Transverse colon (tissue), 4 donors: ENCODE results near the gene PEX11A. TPM values are rescaled to one million over a fixed set of nuclear protein-coding genes. Genes with fewer than 3 reads are reported as not detected.

ENCODE experiments used
- DNase-seq: peaks from one replicate; pipeline ENCODE4 v3.0.0-alpha.2; 2019
- H3K27ac ChIP-seq, 4 donors: fragments of 200-600 bp; sonication (generic); 2 replicates each; pipeline ENCODE4 v1.5.1; 2016 to 2018; ENCODE audit warnings: inconsistent platforms in 4 of 4
- H3K27me3 ChIP-seq: fragments of 200-600 bp; sonication (generic); 2 replicates; pipeline ENCODE4 v1.5.1; 2017; ENCODE audit warnings: inconsistent platforms
- H3K36me3 ChIP-seq, 4 donors: fragments of 200-600 bp; sonication (generic); 2 replicates each; pipeline ENCODE4 v1.5.1; 2017 to 2019; ENCODE audit warnings: inconsistent platforms in 4 of 4
- H3K4me1 ChIP-seq, 4 donors: fragments of 200-600 bp; sonication (generic); 2 replicates each; pipeline ENCODE4 v1.5.1; 2017 to 2020; ENCODE audit warnings: inconsistent platforms in 4 of 4
- H3K4me3 ChIP-seq, 4 donors: fragments of 200-600 bp; sonication (generic); 1 replicate in 1 of 4; 2 replicates in 3 of 4; pipeline versions ENCODE4 v1.5.1 to v1.6.1; 2017 to 2019; ENCODE audit warnings: inconsistent platforms in 4 of 4
- H3K9me3 ChIP-seq, 2 donors: fragments of 200-600 bp; sonication (generic); 2 replicates each; pipeline ENCODE4 v1.5.1; 2017 to 2019; ENCODE audit warnings: inconsistent platforms in 2 of 2
- EP300 ChIP-seq: sonication (generic); formaldehyde crosslinking; IDR thresholded peaks from one replicate; pipeline ENCODE4 v1.6.1; 2017; ENCODE audit warnings: antibody characterized with exemption, low read depth
- POLR2A ChIP-seq: fragments of 450-650 bp; IDR thresholded peaks from one replicate; pipeline ENCODE4 v1.6.1; 2016; ENCODE audit warnings: antibody characterized with exemption, mild to moderate bottlenecking, moderate library complexity
- POLR2AphosphoS5 ChIP-seq, 3 donors: sonication (generic); formaldehyde crosslinking; IDR thresholded peaks; one replicate each; pipeline ENCODE4 v1.6.1; 2016; ENCODE audit warnings: antibody characterized with exemption in 3 of 3
- WGBS, 2 donors: methylation state at CpG; one replicate each; pipeline ENCODE4 v1.1.5; 2018; ENCODE audit warnings: low coverage in 1 of 2; 5-methylcytosine and 5-hydroxymethylcytosine counted together
- in situ Hi-C, 4 donors: fragments of 200-750 bp; cut with MboI; loops; one replicate each; pipeline versions ENCODE4 v1.15.0 to v1.15.1; 2017; ENCODE audit warnings: low sequenced_read_pairs in 3 of 4, low pct_ligation_motif_present in 1 of 4, low pct_unique_long_range_greater_than_20kb in 1 of 4
- intact Hi-C: fragments of 100-400 bp; cut with DNase I; formaldehyde crosslinking; loops from one replicate; pipeline ENCODE4 v1.15.1; 2023; ENCODE audit warnings: low total_unique reads
- small RNA-seq, 4 donors: library from RNA; depleted of rRNA; stranded (forward); fragments of <200 nt; gene quantifications; one replicate each; pipeline ENCODE3, GENCODE V24; 2016
- total RNA-seq, 4 donors: library from RNA; depleted of rRNA; stranded (reverse); fragments of >200 nt; gene quantifications; one replicate each; pipeline ENCODE4 v1.1.0, GENCODE V29; 2016
- TF ChIP-seq, protein P1 (sequence below), 5 experiments: fragments of 200-600 bp in 3 of 5; fragments of 450-650 bp in 2 of 5; sonication (generic) in 3 of 5; IDR thresholded peaks; 1 replicate in 2 of 5; 2 replicates in 3 of 5; pipeline ENCODE4 v1.5.1; 2016 to 2017; ENCODE audit warnings: antibody characterized with exemption in 5 of 5, inconsistent platforms in 3 of 5, mild to moderate bottlenecking in 2 of 5, moderate library complexity in 1 of 5

PEX11A gene
- total RNA-seq, 4 donors from 2014 or later, result 6.8 to 113 (median 40.6) TPM

DNA sequence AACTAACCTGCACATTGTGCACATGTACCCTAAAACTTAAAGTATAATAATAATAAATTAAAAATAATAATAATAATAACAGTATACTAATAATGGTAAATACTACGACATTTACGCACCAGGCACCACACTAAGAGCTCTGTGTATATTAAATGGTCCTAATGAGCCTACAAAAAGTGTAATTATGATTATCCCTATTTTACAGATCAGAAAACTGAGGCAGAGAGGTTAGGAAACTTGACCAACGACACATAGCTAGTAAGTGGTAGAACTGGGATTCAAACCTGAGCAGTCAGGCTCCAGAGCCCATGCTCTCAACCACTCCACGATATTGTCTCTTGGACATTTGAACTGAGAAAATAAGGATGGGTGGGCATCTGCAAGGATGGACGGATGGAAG lies 50.3 kb downstream of the PEX11A start:
- no peaks in the 10 kb centered on the region for H3K9me3 ChIP-seq
- in situ Hi-C loops, result no loop called here
- DNase-seq, result no peak
- no peaks in the 10 kb centered on the region for H3K4me1 ChIP-seq
- no peaks in the 10 kb centered on the region for H3K36me3 ChIP-seq
- intact Hi-C loops, result no loop called here
- H3K27me3 ChIP-seq, result no peaks in the 10 kb centered on the region
- no peak overlapping the region for H3K4me3 ChIP-seq
- no peak overlapping the region for H3K27ac ChIP-seq
- TF ChIP-seq, protein P1, sequence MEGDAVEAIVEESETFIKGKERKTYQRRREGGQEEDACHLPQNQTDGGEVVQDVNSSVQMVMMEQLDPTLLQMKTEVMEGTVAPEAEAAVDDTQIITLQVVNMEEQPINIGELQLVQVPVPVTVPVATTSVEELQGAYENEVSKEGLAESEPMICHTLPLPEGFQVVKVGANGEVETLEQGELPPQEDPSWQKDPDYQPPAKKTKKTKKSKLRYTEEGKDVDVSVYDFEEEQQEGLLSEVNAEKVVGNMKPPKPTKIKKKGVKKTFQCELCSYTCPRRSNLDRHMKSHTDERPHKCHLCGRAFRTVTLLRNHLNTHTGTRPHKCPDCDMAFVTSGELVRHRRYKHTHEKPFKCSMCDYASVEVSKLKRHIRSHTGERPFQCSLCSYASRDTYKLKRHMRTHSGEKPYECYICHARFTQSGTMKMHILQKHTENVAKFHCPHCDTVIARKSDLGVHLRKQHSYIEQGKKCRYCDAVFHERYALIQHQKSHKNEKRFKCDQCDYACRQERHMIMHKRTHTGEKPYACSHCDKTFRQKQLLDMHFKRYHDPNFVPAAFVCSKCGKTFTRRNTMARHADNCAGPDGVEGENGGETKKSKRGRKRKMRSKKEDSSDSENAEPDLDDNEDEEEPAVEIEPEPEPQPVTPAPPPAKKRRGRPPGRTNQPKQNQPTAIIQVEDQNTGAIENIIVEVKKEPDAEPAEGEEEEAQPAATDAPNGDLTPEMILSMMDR (IDR thresholded peaks at IDR 0.05), result no peak
- TF ChIP-seq POLR2A (no peak), POLR2AphosphoS5 (IDR thresholded peaks at IDR 0.05) (no peak), EP300 (no peak)
- WGBS, 2 donors, result 90 to 96% methylated on average over 4 to 5 of the region's 5 CpGs

DNA sequence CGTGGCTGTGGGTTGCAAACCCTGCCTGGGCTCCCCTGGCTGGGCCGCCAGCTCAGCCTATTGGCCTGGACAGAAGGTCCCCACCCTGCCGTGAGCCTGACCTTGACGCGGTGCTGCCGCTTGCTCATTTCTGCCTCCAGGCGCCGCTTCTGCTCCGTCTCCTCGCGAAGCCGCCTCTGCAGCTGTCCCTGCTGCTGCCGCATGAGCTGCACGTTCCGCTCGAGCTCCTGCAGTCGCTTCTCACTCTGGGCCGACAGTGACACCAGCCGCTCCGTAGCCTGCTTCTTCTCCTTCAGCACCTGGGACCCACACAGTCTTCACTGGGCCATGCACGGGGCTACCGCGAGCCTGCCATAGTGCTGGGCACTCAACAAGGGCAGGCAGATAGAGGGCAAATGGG lies 57.0 kb downstream of the PEX11A start:
- in situ Hi-C loops, result no loop called here
- Histone ChIP-seq H3K27me3 (no peaks in the 10 kb centered on the region), H3K9me3 (no peaks in the 10 kb centered on the region), H3K36me3 (no peaks in the 10 kb centered on the region), H3K27ac (no peak overlapping the region), H3K4me3 (no peak overlapping the region), H3K4me1 (no peaks in the 10 kb centered on the region)
- DNase-seq, result no peak
- TF ChIP-seq POLR2AphosphoS5 (IDR thresholded peaks at IDR 0.05) (no peak), POLR2A (no peak)
- intact Hi-C loops, result no loop called here
- 93 to 97% methylated on average over 19 to 23 of the region's 23 CpGs for WGBS, 2 donors

GRCh38 chr15:89632563-89633430 lies 57.8 kb downstream of the PEX11A start:
- TF ChIP-seq POLR2AphosphoS5 (IDR thresholded peaks at IDR 0.05) (no peak), EP300 (no peak), POLR2A (no peak)
- TF ChIP-seq, protein P1 (IDR thresholded peaks at IDR 0.05), result no peak
- in situ Hi-C loops (no loop called here), intact Hi-C loops (no loop called here)
- no peak overlapping the region for H3K27ac ChIP-seq
- no peaks in the 10 kb centered on the region for H3K9me3 ChIP-seq
- no peak overlapping the region for H3K4me3 ChIP-seq
- 96 to 100% methylated on average over 3 to 18 of the region's 18 CpGs for WGBS, 2 donors
- no peak for DNase-seq
- no peaks in the 10 kb centered on the region for H3K4me1 ChIP-seq
- no peaks in the 10 kb centered on the region for H3K36me3 ChIP-seq
- H3K27me3 ChIP-seq, result no peaks in the 10 kb centered on the region

DNA sequence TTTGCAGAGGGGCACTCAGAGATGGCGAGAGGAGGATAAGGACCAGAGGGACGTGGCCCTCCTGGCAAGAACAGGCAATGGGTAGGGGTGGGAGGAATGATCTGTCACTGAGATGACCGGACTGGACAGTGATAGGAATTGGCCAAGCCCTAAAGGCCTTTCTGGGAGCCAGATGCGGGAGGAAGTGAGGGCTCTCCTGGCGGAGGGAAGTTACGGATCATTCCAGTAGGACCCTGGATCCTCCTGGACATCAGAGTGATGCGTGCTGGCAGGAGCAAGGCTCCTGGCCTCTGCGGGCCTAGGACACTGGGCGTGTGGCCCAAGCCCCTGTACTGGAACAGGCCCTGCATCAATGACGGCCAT lies 58.7 kb downstream of the PEX11A start:
- Histone ChIP-seq H3K4me1 (no peaks in the 10 kb centered on the region), H3K36me3 (no peaks in the 10 kb centered on the region), H3K27me3 (no peaks in the 10 kb centered on the region), H3K4me3 (no peak overlapping the region), H3K27ac (no peak overlapping the region), H3K9me3 (no peaks in the 10 kb centered on the region)
- DNase-seq, result no peak
- in situ Hi-C loops (no loop called here), intact Hi-C loops (no loop called here)
- TF ChIP-seq EP300 (no peak), POLR2AphosphoS5 (IDR thresholded peaks at IDR 0.05) (no peak), POLR2A (no peak)
- TF ChIP-seq, protein P1 (IDR thresholded peaks at IDR 0.05), result no peak
- WGBS, 2 donors, result 68 to 90% methylated on average over 4 to 10 of the region's 10 CpGs

Small RNAs within 50 kb of the gene (small RNA-seq; reads per million reads assigned to genes)
- gene RNU6-132P, result 0 reads per million in 4 donors

Other genes with a start within 250 kb of the PEX11A start
- under 1 TPM in 1 of 4 donors, not detected in 3; 0.41 TPM for gene RHCG, start 194.2 kb downstream of the PEX11A start, total RNA-seq
- gene TICRR, start 115.3 kb downstream of the PEX11A start, total RNA-seq, result 1 to 10 TPM in 1 of 4 donors, under 1 TPM in 2, not detected in 1; 0.27 to 1.4 (median 0.95) TPM
- gene KIF7, start 35.3 kb downstream of the PEX11A start, total RNA-seq, result 10 to 100 TPM in 1 of 4 donors, 1 to 10 TPM in 3; 2.3 to 11.5 (median 5.4) TPM
- 10 to 100 TPM in 3 of 4 donors, 1 to 10 TPM in 1; 4.6 to 48.3 (median 11.9) TPM for gene PLIN1, start 11.4 kb downstream of the PEX11A start, total RNA-seq
- not detected for gene WDR93, start 57 bp upstream of the PEX11A start, total RNA-seq
- 10 to 100 TPM in 3 of 4 donors, 1 to 10 TPM in 1; 8.6 to 13.5 (median 12.5) TPM for gene MESP1, start 60.5 kb upstream of the PEX11A start, total RNA-seq
- under 1 TPM in 2 of 4 donors, not detected in 2; 0.64 to 0.96 TPM for gene MESP2, start 85.6 kb upstream of the PEX11A start, total RNA-seq
- gene ANPEP, start 124.1 kb upstream of the PEX11A start, total RNA-seq, result 1,000 to 10,000 TPM in 1 of 4 donors, 100 to 1,000 TPM in 3; 133 to 1,054 (median 474) TPM
- 10 to 100 TPM; 20.9 to 90.0 (median 72.6) TPM for gene AP3S2, start 203.2 kb upstream of the PEX11A start, total RNA-seq
- 10 to 100 TPM; 24.1 to 48.6 (median 37.6) TPM for gene ARPIN, start 222.2 kb upstream of the PEX11A start, total RNA-seq